GM12874 (cell line): ENCODE measurements around the gene IL24.

ENCODE experiments used
- TF ChIP-seq, protein P1 (sequence below): IDR thresholded peaks from 2 replicates; pipeline ENCODE4 v1.5.1; 2011; ENCODE audit warnings: low read depth, mild to moderate bottlenecking, control low read depth, low read length, moderate library complexity; ENCODE audit not compliant: insufficient read depth

IL24 gene

DNA sequence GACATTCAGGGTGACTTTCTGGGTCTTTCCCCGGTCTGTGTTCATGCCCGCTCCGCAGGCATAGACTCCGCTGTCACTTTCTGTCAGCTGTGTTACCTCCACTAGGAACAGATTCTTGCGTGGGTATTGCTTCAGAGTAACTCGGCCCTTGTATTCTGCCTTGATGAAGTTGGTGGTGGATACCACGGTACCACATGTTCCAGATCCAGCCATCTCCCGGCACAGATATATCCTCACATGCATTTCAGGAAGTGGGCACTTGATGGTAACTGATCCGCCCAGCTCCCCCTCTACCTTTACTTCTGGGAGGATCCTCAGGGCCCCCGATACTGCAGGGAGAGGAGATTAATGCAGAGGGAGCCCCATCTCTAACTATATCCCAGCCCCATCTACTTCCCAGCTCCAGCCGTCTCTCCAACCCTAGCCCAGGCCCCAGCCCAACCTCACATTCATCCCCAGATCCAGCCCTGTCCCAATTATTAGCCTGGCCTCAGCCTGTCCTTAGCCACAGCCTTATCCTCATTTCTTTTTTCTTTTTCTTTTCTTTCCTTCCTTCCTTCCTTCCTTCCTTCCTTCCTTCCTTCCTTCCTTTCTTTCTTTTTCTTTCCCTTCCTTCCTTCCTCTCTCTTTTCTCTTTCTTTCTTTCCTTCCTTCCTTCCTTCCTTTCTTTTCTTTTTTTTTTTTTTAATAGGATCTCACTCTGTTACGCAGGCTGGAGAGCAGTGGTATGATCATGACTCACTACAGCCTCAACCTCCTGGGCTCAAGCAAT is 16.7 kb downstream of the IL24 start:
- TF ChIP-seq, protein P1, sequence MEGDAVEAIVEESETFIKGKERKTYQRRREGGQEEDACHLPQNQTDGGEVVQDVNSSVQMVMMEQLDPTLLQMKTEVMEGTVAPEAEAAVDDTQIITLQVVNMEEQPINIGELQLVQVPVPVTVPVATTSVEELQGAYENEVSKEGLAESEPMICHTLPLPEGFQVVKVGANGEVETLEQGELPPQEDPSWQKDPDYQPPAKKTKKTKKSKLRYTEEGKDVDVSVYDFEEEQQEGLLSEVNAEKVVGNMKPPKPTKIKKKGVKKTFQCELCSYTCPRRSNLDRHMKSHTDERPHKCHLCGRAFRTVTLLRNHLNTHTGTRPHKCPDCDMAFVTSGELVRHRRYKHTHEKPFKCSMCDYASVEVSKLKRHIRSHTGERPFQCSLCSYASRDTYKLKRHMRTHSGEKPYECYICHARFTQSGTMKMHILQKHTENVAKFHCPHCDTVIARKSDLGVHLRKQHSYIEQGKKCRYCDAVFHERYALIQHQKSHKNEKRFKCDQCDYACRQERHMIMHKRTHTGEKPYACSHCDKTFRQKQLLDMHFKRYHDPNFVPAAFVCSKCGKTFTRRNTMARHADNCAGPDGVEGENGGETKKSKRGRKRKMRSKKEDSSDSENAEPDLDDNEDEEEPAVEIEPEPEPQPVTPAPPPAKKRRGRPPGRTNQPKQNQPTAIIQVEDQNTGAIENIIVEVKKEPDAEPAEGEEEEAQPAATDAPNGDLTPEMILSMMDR = no peak

DNA sequence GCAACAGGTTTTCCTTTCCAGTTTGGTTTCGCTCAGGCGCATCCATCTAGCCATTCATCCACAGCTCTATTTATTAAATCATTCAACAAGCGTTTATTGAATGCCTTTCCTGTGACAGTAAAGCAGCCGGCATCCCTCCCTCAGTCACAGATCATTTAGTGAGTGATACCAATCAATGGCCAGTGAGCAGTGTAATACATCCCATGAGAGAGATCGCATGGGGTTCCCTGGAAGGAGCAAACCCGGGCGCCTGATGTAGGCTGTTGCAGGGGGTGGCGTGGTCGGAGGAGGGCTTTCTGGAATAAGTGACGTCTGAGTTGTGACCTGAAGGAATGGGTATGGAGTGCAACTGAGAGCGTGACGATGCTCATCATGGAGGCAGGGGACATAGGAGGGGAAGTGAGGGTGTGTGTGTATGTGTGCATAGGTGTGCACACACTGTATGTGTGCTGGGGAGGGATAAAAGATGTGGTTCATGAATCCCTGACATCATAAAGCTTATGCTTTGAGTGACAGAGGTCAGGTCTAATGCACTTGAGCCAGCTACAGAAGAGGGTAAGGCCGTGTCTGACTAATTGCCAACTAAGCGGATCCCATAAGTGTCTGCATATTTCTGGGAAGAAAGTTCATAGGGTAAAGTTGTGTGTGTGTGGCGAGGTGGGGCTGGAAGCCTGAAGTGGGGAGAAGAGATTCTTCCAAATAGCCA is 17.9 kb downstream of the IL24 start:
- TF ChIP-seq, protein P1 = no peak

DNA sequence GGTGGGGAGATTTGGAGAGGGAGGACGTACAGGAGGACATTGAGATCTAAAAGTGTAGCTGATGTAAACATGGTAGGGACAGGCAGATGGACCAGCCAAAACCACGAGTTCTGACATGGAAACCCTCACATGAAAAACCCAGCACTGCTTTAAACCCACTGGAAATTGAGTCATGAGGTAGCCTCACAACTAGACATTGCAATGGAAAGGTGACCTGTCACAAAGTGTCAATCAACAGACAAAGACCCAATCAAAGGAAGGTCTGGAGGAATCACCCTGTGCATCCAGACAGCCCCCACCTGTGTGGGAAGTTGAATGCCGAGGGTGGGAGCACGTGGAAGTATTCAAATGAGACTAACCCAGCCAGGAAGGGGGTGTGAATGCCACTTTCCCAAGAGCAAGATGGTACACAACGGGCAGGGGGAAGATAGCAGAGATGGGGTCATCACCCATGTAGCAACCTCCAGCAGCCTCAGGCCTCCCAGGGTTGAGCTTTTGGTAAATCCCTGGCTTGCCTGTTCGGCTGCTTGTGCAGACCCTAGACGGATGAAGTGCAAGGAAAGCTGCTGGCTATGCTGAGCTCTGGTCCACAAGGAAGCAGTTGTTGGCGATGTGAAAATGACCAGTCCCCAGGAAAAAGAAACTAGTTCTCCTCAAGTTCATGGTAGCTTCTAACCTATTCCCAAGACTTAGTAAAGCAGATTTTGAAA is 18.9 kb downstream of the IL24 start:
- TF ChIP-seq, protein P1 = no peak

DNA sequence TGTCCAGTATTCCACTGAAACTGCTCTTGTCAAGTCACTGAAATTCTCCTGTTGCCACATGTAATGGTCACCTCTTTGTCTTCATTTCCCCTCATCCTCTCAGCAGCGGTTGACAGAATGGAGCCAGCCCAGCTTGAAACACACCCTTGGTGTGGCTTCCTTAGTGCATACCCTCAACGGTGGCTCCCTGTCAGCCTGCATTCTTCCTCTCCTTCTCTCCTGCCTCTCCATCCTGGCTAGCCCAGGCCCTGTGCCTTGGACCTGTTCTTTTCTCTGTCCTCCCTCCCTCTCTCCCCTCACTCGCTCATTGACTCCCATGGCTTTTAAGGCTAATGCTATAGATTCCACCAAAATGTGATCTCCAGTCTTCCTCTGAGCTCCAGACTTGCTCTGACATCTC is 20.8 kb downstream of the IL24 start:
- TF ChIP-seq, protein P1 = no peak

DNA sequence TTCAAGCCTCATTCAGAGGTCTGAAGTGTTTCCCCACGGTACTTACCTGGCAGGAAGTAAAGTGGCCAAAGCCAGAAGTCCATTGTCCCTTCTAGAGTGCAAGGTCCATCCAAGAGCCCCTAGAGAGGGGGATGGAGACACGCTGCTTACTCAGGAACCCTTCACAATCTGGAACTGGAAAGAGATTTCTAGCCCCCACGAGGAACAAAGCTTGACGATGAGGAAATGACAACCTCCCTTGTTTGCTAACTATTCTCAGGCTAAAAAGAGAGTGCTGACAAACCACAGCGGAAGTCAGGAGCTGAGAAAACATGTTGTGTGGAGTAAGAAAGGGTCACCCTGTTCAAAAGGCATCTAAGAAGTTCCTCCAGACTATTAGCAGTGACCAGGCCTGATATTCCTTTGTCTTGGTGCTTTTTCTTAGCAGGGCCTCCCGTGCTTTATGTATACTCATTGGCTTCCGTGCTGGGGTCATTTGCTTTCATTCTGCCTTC is 24.6 kb downstream of the IL24 start, which contains the start of gene FCMR:
Gene FCMR, minus strand, starts transcription at position 170 of the 494 bp plus-strand sequence. Its CDS starts 87 bp downstream, at position 83.
- TF ChIP-seq, protein P1 = no peak

DNA sequence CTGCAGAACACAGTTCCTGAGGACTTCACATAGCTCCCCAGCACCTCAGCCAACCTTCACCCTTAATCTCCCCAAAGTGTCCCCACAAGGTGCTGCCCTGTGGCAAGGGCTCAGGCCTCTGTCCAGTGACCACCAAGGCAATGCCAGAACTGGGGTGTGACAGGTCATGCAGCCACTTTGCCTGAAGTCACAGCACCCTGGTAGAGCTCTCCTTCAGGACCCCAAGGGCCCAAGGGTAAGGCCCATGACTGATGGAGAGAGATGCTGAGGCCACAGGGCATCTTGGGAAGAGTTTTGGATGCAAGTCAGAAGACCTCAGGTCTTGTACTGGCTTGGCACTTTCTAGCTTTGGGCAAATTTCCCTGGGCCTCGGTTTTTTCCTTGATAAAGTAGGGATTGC is 25.3 kb downstream of the IL24 start:
- TF ChIP-seq, protein P1 = no peak
